PC-9 (cell line): ENCODE results near the gene POLRMT.

Experiments used
- CTCF ChIP-seq: fragments of 200-600 bp; sonication (generic); conservative IDR thresholded peaks from 2 replicates; pipeline ENCODE4 v1.6.1; 2017; ENCODE audit warnings: mixed run types, antibody characterized with exemption, mild to moderate bottlenecking, moderate library complexity
- EZH2 ChIP-seq: fragments of 200-600 bp; sonication (generic); IDR thresholded peaks from 2 replicates; pipeline ENCODE4 v1.8.0; 2017; ENCODE audit warnings: antibody characterized with exemption, low read depth

DNA sequence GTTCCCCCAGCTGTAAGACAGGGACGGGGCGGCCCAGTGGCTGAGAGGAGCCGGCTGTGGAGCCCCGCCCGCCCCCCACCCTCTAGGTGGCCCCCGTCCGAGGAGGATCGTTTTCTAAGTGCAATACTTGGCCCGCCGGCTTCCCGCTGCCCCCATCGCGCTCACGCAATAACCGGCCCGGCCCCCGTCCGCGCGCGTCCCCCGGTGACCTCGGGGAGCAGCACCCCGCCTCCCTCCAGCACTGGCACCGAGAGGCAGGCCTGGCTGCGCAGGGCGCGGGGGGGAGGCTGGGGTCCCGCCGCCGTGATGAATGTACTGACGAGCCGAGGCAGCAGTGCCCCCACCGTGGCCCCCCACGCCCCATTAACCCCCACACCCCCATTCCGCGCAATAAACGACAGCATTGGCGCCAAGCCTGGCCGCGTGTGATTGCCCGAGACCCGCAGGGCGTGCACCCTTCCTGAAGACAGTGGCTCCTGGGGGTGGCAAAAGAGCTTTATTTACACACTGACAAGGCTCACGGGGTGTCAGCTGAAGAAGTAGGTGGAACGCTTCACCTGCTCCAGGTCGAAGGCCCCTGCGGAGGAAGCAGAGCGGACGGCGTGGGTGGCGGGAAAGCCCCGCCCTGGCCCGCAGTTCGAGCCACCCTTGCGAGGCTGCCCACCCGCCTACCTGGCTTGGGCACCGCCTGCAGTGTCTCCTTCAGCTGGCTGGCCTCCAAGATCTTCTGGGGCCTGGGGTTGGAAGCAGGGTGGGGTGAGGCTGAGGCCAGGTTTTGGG, 16.4 kb downstream of the POLRMT start:
- TF ChIP-seq CTCF (no peak), EZH2 (no peak)
